PC-9 (cell line): ENCODE measurements around the gene NID1. TPM values are rescaled to one million over a fixed set of nuclear protein-coding genes. Genes with fewer than 3 reads are reported as not detected.

Source experiments
- BruUV-seq: library from RNA; stranded (reverse); fragments of 400-500 nt; replicated peaks from 2 replicates; lab custom pipeline; 2021; lab: Mats Ljungman, UMichigan
- CTCF ChIA-PET: fragments of 300-600 bp; sonication (Branson Sonifier 250); formaldehyde crosslinking; loops from one replicate; lab custom pipeline; 2022; ENCODE audit warnings: antibody characterized with exemption; lab: Charles Lee
- POLR2A ChIA-PET: fragments of 300-600 bp; sonication (Branson Sonifier 250); formaldehyde crosslinking; loops from one replicate; lab custom pipeline; 2022; ENCODE audit warnings: antibody characterized with exemption; ENCODE audit not compliant: unreplicated experiment; lab: Charles Lee
- DNase-seq, 2 experiments: peaks; one replicate each; pipeline versions ENCODE4 v3.0.0 to v3.0.0-alpha.2; 2015 to 2022; ENCODE audit warnings: mixed read lengths in 1 of 2
- H2AFZ ChIP-seq: fragments of 200-600 bp; sonication (generic); 2 replicates; pipeline ENCODE4 v1.8.1; 2017; ENCODE audit warnings: antibody characterized with exemption
- H3F3A ChIP-seq: fragments of 200-600 bp; sonication (generic); 2 replicates; pipeline ENCODE4 v1.8.1; 2017; ENCODE audit warnings: antibody characterized with exemption, mild to moderate bottlenecking, low read depth; ENCODE audit not compliant: insufficient read depth
- H3K27ac ChIP-seq: fragments of 200-600 bp; sonication (generic); 2 replicates; pipeline ENCODE4 v1.6.1; 2016; ENCODE audit warnings: mixed run types
- H3K27me3 ChIP-seq: fragments of 200-600 bp; sonication (generic); 2 replicates; pipeline ENCODE4 v1.6.1; 2016; ENCODE audit warnings: low read depth, mixed run types; ENCODE audit not compliant: insufficient read depth
- H3K36me3 ChIP-seq: fragments of 200-600 bp; sonication (generic); 2 replicates; pipeline ENCODE4 v1.6.1; 2016; ENCODE audit warnings: low read depth, mixed run types
- H3K4me1 ChIP-seq: fragments of 200-600 bp; sonication (generic); replicated peaks from 2 replicates; pipeline ENCODE4 v1.6.1; 2016; ENCODE audit warnings: mixed run types; ENCODE audit not compliant: insufficient read depth
- H3K4me2 ChIP-seq: fragments of 200-600 bp; sonication (generic); 2 replicates; pipeline ENCODE4 v1.6.1; 2017; ENCODE audit warnings: mixed run types
- H3K4me3 ChIP-seq: fragments of 200-600 bp; sonication (generic); 2 replicates; pipeline ENCODE4 v1.6.1; 2016; ENCODE audit warnings: mixed run types
- H3K79me2 ChIP-seq: fragments of 200-600 bp; sonication (generic); 2 replicates; pipeline ENCODE4 v1.6.1; 2017; ENCODE audit warnings: low read depth, mixed run types
- H3K9me2 ChIP-seq: fragments of 200-600 bp; sonication (generic); 2 replicates; pipeline ENCODE4 v1.8.1; 2017; ENCODE audit warnings: mild to moderate bottlenecking; ENCODE audit not compliant: insufficient read depth
- H3K9me3 ChIP-seq: fragments of 200-600 bp; sonication (generic); 2 replicates; pipeline ENCODE4 v1.8.1; 2016; ENCODE audit warnings: low read depth; ENCODE audit not compliant: insufficient read depth
- H4K20me1 ChIP-seq: fragments of 200-600 bp; sonication (generic); 2 replicates; pipeline ENCODE4 v1.8.1; 2017; ENCODE audit not compliant: insufficient read depth
- CTCF ChIP-seq: fragments of 200-600 bp; sonication (generic); conservative IDR thresholded peaks from 2 replicates; pipeline ENCODE4 v1.6.1; 2017; ENCODE audit warnings: mixed run types, antibody characterized with exemption, mild to moderate bottlenecking, moderate library complexity
- EZH2 ChIP-seq: fragments of 200-600 bp; sonication (generic); IDR thresholded peaks from 2 replicates; pipeline ENCODE4 v1.8.0; 2017; ENCODE audit warnings: antibody characterized with exemption, low read depth
- intact Hi-C: fragments of 100-400 bp; cut with micrococcal nuclease; formaldehyde crosslinking; loops from one replicate; pipeline ENCODE4 v1.10.0; 2022; ENCODE audit not compliant: unreplicated experiment
- total RNA-seq: library from RNA; stranded (reverse); gene quantifications from 2 replicates; pipeline ENCODE4 v1.2.3, GENCODE V29; 2021

The NID1 gene
- total RNA-seq, 1 experiment from 2014 or later: not detected

DNA sequence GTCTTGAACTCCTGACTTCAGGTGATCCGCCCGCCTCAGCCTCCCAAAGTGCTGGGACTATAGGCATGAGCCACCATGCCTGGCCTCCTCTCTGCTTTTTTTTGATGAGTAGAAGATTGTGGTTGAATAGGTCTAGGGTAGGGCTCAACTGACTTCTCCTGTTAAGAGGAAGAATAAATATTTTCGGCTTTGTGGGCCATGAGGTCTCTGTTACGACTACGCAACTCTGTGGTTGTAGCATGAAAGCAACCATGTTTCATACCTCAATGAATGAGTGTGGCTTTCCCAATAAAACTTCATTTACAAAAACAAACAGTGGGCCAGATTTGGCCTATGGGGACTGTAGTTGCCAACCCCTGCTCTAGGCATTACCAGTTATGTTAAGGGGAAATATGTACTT is 67.8 kb downstream of the NID1 start:
- CTCF ChIA-PET: no interaction called here

DNA sequence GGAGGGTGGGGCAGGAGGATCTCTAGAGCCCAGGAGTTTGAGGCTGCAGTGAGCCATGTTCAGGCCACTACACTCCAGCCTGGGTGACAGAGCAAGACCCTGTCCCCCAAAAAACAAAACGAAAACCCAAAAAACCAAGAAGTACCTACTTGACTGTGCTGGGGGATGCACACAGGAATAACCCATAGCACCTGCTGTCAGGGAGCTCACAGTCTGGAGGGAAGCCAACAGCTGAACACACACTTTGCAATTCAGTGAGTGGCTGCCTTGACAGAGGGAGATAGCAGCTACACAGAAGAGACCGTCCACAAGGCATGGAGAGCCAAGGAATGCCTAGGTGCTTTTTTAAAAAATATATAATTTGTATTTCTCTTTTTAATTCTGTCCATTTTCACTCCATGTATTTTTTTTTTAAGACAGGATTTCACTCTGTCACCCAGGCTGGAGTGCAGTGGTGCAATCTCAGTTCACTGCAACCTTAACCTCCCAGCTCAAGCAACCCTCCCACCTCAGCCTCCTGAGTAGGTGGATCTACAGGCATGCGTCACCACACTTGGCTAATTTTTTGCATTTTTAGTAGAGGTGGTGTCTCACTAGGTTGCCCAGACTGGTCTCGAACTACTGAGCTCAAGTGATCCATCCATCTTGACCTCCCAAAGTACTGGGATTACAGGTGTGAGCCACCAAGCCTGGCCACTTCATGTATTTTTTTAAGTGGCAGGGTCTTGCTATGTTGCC is 68.7 kb downstream of the NID1 start:
- no peaks in the 10 kb centered on the region for H3K9me2 ChIP-seq
- CTCF ChIA-PET: no interaction called here
- no peaks in the 10 kb centered on the region for H3K36me3 ChIP-seq
- H3F3A ChIP-seq: peaks cover 13% of the 10 kb centered on the region; the same call in 1 of the 2 replicates
- DNase-seq: no peak
- no peaks in the 10 kb centered on the region for H4K20me1 ChIP-seq
- H3K27ac ChIP-seq: no peak overlapping the region
- H3K79me2 ChIP-seq: no peaks in the 10 kb centered on the region
- BruUV-seq: no TSS peak
- TF ChIP-seq EZH2 (no peak), CTCF (no peak)
- H3K4me1 ChIP-seq: peaks cover 20% of the 10 kb centered on the region
- H3K27me3 ChIP-seq: no peaks in the 10 kb centered on the region
- H3K4me2 ChIP-seq: no peak overlapping the region
- H2AFZ ChIP-seq: no peak overlapping the region
- no peaks in the 10 kb centered on the region for H3K9me3 ChIP-seq
- intact Hi-C loops: no loop called here
- no peak overlapping the region for H3K4me3 ChIP-seq
- POLR2A ChIA-PET: no interaction called here

More for the DNA sequence above, 67.8 kb downstream of the NID1 start:
- Histone ChIP-seq H3K36me3 (no peaks in the 10 kb centered on the region), H3K79me2 (no peaks in the 10 kb centered on the region), H3K9me2 (no peaks in the 10 kb centered on the region), H3K9me3 (no peaks in the 10 kb centered on the region), H3F3A (peaks cover 13% of the 10 kb centered on the region; the same call in 1 of the 2 replicates), H3K4me1 (peaks cover 27% of the 10 kb centered on the region), H3K27me3 (no peaks in the 10 kb centered on the region), H2AFZ (no peak overlapping the region), H4K20me1 (no peaks in the 10 kb centered on the region), H3K4me3 (no peak overlapping the region), H3K4me2 (no peak overlapping the region), H3K27ac (no peak overlapping the region)
- BruUV-seq: no TSS peak
- POLR2A ChIA-PET: no interaction called here
- intact Hi-C loops: no loop called here
- TF ChIP-seq CTCF (no peak), EZH2 (no peak)
- no peak for DNase-seq

GRCh38 chr1:235995511-235995910 is 69.4 kb downstream of the NID1 start:
- Histone ChIP-seq H2AFZ (no peak overlapping the region), H3K79me2 (no peaks in the 10 kb centered on the region), H3K27me3 (no peaks in the 10 kb centered on the region), H3K27ac (no peak overlapping the region), H3K9me2 (no peaks in the 10 kb centered on the region), H3K36me3 (no peaks in the 10 kb centered on the region), H4K20me1 (no peaks in the 10 kb centered on the region), H3F3A (peaks cover 13% of the 10 kb centered on the region; the same call in 1 of the 2 replicates), H3K4me3 (no peak overlapping the region), H3K9me3 (no peaks in the 10 kb centered on the region), H3K4me1 (peaks cover 20% of the 10 kb centered on the region), H3K4me2 (no peak overlapping the region)
- no peak for DNase-seq
- ChIA-PET POLR2A (no interaction called here), CTCF (no interaction called here)
- intact Hi-C loops: no loop called here
- BruUV-seq: no TSS peak
- no peak for TF ChIP-seq EZH2
- TF ChIP-seq CTCF: no peak
